Keratinocyte (primary cell): ENCODE measurements around the gene PLCXD1. TPM values are rescaled to one million over a fixed set of nuclear protein-coding genes. Genes with fewer than 3 reads are reported as not detected.
"Not testable (repeated sequence)": the region's sequence is repeated elsewhere in the genome, so short reads cannot be mapped to it uniquely, and the experiment has no call there.

Experiments
- DNase-seq: peaks from one replicate; pipeline ENCODE4 v3.0.0-alpha.2; 2011; ENCODE audit warnings: low read depth, missing footprints, low spot score
- FAIRE-seq: peaks from 2 replicates; lab custom pipeline; 2011; peaks lifted over from hg19 to GRCh38; lab: Jason Lieb, UNC
- H2AFZ ChIP-seq: 2 replicates; pipeline ENCODE4 v1.6.0; 2012; ENCODE audit warnings: low read length, control low read depth, inconsistent platforms; ENCODE audit not compliant: control insufficient read depth
- H3K27ac ChIP-seq: 2 replicates; pipeline ENCODE4 v1.5.1; 2011; ENCODE audit warnings: low read length; ENCODE audit not compliant: control insufficient read depth, insufficient read depth
- H3K27me3 ChIP-seq: 3 replicates; pipeline ENCODE4 v1.6.0; 2011; ENCODE audit warnings: low read length; ENCODE audit not compliant: control insufficient read depth, insufficient read depth; ENCODE audit errors: extremely low read depth
- H3K36me3 ChIP-seq, 2 experiments: 2 replicates in 1 of 2; 3 replicates in 1 of 2; pipeline ENCODE4 v1.5.1; 2011; ENCODE audit warnings: low read length in 2 of 2, mild to moderate bottlenecking in 1 of 2; ENCODE audit not compliant: control insufficient read depth in 2 of 2, insufficient read depth in 2 of 2; ENCODE audit errors: extremely low read depth in 1 of 2
- H3K4me1 ChIP-seq: 3 replicates; pipeline ENCODE4 v1.5.1; 2011; ENCODE audit warnings: low read length; ENCODE audit not compliant: control insufficient read depth, insufficient read depth; ENCODE audit errors: extremely low read depth
- H3K4me2 ChIP-seq: 3 replicates; pipeline ENCODE4 v1.6.0; 2011; ENCODE audit warnings: low read depth, low read length; ENCODE audit not compliant: control insufficient read depth, insufficient read depth; ENCODE audit errors: extremely low read depth
- H3K4me3 ChIP-seq, 3 experiments: fragments of 200-600 bp in 1 of 3; sonication (generic) in 1 of 3; 2 replicates in 2 of 3; 3 replicates in 1 of 3; pipeline ENCODE4 v1.5.1; 2011 to 2016; ENCODE audit warnings: low read length in 3 of 3, mild to moderate bottlenecking in 3 of 3, control low read depth in 2 of 3, inconsistent platforms in 1 of 3, low read depth in 1 of 3, mixed read lengths in 1 of 3, mixed run types in 1 of 3, moderate library complexity in 1 of 3; ENCODE audit not compliant: control insufficient read depth in 2 of 3, insufficient read depth in 2 of 3; ENCODE audit errors: extremely low read depth in 1 of 3
- H3K79me2 ChIP-seq: 2 replicates; pipeline ENCODE4 v1.6.0; 2012; ENCODE audit warnings: low read length; ENCODE audit not compliant: control insufficient read depth, insufficient read depth
- H3K9ac ChIP-seq: 3 replicates; pipeline ENCODE4 v1.6.0; 2011; ENCODE audit warnings: low read length; ENCODE audit not compliant: control insufficient read depth, insufficient read depth; ENCODE audit errors: extremely low read depth
- H3K9me1 ChIP-seq: 3 replicates; pipeline ENCODE4 v1.6.0; 2011; ENCODE audit warnings: low read length; ENCODE audit not compliant: control insufficient read depth, insufficient read depth; ENCODE audit errors: extremely low read depth
- H3K9me3 ChIP-seq: 2 replicates; pipeline ENCODE4 v1.5.1; 2012; ENCODE audit warnings: low read depth, low read length; ENCODE audit not compliant: control insufficient read depth
- H4K20me1 ChIP-seq: 3 replicates; pipeline ENCODE4 v1.6.0; 2011; ENCODE audit warnings: low read length; ENCODE audit not compliant: control insufficient read depth, insufficient read depth; ENCODE audit errors: extremely low read depth
- CTCF ChIP-seq, 3 experiments: IDR thresholded peaks in 1 of 3; conservative IDR thresholded peaks in 1 of 3; optimal IDR thresholded peaks in 1 of 3; 2 replicates in 2 of 3; 3 replicates in 1 of 3; pipeline versions ENCODE3 to v1.5.1; 2011; ENCODE audit warnings: low read length in 3 of 3, mild to moderate bottlenecking in 3 of 3, moderate library complexity in 2 of 3, control low read depth in 1 of 3, inconsistent platforms in 1 of 3; ENCODE audit not compliant: insufficient read depth in 2 of 3; ENCODE audit errors: extremely low read depth in 1 of 3
- EZH2 ChIP-seq: IDR thresholded peaks from one replicate; pipeline ENCODE4 v1.6.1; 2012; ENCODE audit warnings: inconsistent platforms, mild to moderate bottlenecking, low read length, moderate library complexity
- dilution Hi-C: fragments of 300-500 bp; cut with MboI; formaldehyde crosslinking; loops from one replicate; pipeline ENCODE4 v1.7.0; 2020; ENCODE audit warnings: low sequenced_read_pairs; ENCODE audit not compliant: extremely low pct_ligation_motif_present
- polyA plus RNA-seq, 5 experiments: library from polyadenylated mRNA; depleted of rRNA in 3 of 5; stranded (reverse) in 3 of 5; stranded (forward) in 1 of 5; unstranded in 1 of 5; fragments of >200 nt; gene quantifications; 1 replicate in 1 of 5; 2 replicates in 3 of 5; 3 replicates in 1 of 5; pipeline versions ENCODE4 v1.2.1 to v1.2.3, GENCODE V29; 2011 to 2012; ENCODE audit warnings: missing spikeins in 2 of 5, low read depth in 1 of 5, low replicate concordance in 1 of 5

PLCXD1 gene
- polyA plus RNA-seq, 1 donor (not counting 4 experiments of a cell fraction or from before 2014, with no cell fraction given): 6.3 TPM

- H4K20me1 ChIP-seq, H3K27ac ChIP-seq, H3K9me3 ChIP-seq, H3K4me3 ChIP-seq, H3K9me1 ChIP-seq, H3K9ac ChIP-seq, H3K4me2 ChIP-seq, dilution Hi-C loops, H3K27me3 ChIP-seq, H3K79me2 ChIP-seq, H2AFZ ChIP-seq, DNase-seq, H3K4me1 ChIP-seq: not testable (repeated sequence)
- peaks cover 21 to 24% of the 10 kb centered on the region in 2 experiments for H3K36me3 ChIP-seq
- peak; percentile 34 for FAIRE-seq
These were observed 25.6 kb downstream of the PLCXD1 start for GRCh38 chrX:306614-307251.

GRCh38 chrX:307261-308111, 26.3 kb downstream of the PLCXD1 start:
- dilution Hi-C loops: no loop called here
- peaks cover 26 to 31% of the 10 kb centered on the region in 2 experiments for H3K36me3 ChIP-seq
- no peaks in the 10 kb centered on the region for H3K4me1 ChIP-seq
- no peaks in the 10 kb centered on the region for H3K9me1 ChIP-seq
- no peaks in the 10 kb centered on the region for H3K79me2 ChIP-seq
- TF ChIP-seq EZH2: no peak
- no peak for TF ChIP-seq CTCF (optimal IDR thresholded peaks at IDR 0.05 in 1 of 3, IDR thresholded peaks at IDR 0.05 in 1 of 3, conservative IDR thresholded peaks at IDR 0.05 in 1 of 3; ENCODE audit: extremely low read depth in 1 of 3, insufficient read depth in 2 of 3, low read length in 3 of 3)
- no peaks in the 10 kb centered on the region for H3K27me3 ChIP-seq
- no peak overlapping the region for H3K9ac ChIP-seq
- H2AFZ ChIP-seq: no peak overlapping the region
- no peak overlapping the region for H3K27ac ChIP-seq
- FAIRE-seq: no peak
- H3K4me3 ChIP-seq: no peak overlapping the region
- peaks cover 2% of the 10 kb centered on the region for H4K20me1 ChIP-seq
- no peak for DNase-seq
- H3K4me2 ChIP-seq: no peak overlapping the region
- H3K9me3 ChIP-seq: no peaks in the 10 kb centered on the region
